Measurements from ENCODE around the gene SARS2.

SARS2 gene

GRCh38 chr19:38869836-38870607, 60.5 kb downstream of the SARS2 start:
- Histone ChIP-seq H3K4me3 (ENCODE audit: low read depth in 1 of 2, low read length in 2 of 2) (peak overlapping the region; percentile 60 to 71), H3K27me3 (ENCODE audit: low read depth, low read length) (no peaks in the 10 kb centered on the region), H3K9me3 (ENCODE audit: control insufficient read depth in 1 of 2, low read length in 2 of 2) (no peaks in the 10 kb centered on the region), H3K4me1 (ENCODE audit: control insufficient read depth in 1 of 2, insufficient read depth in 2 of 2, low read length in 2 of 2) (peaks cover 0 to 15% of the 10 kb centered on the region in 2 donors), H3K27ac (ENCODE audit: low read length) (no peak overlapping the region), H3K36me3 (ENCODE audit: control insufficient read depth in 1 of 2, insufficient read depth in 2 of 2, low read length in 2 of 2) (no peaks in the 10 kb centered on the region)

GRCh38 chr19:38869160-38869835, 61.3 kb downstream of the SARS2 start:
- Histone ChIP-seq H3K4me3 (ENCODE audit: low read depth in 1 of 2, low read length in 2 of 2) (peak overlapping the region; percentile 60 to 71), H3K9me3 (ENCODE audit: control insufficient read depth in 1 of 2, low read length in 2 of 2) (no peaks in the 10 kb centered on the region), H3K36me3 (ENCODE audit: control insufficient read depth in 1 of 2, insufficient read depth in 2 of 2, low read length in 2 of 2) (no peaks in the 10 kb centered on the region), H3K27ac (ENCODE audit: low read length) (no peak overlapping the region), H3K27me3 (ENCODE audit: low read depth, low read length) (no peaks in the 10 kb centered on the region), H3K4me1 (ENCODE audit: control insufficient read depth in 1 of 2, insufficient read depth in 2 of 2, low read length in 2 of 2) (peaks cover 0 to 15% of the 10 kb centered on the region in 2 donors)

- H3K27ac ChIP-seq (ENCODE audit: low read length): no peak overlapping the region
- no peaks in the 10 kb centered on the region for H3K36me3 ChIP-seq (ENCODE audit: control insufficient read depth in 1 of 2, insufficient read depth in 2 of 2, low read length in 2 of 2)
- H3K4me3 ChIP-seq (ENCODE audit: low read depth in 1 of 2, low read length in 2 of 2): no peak overlapping the region
- no peaks in the 10 kb centered on the region for H3K27me3 ChIP-seq (ENCODE audit: low read depth, low read length)
- H3K4me1 ChIP-seq (ENCODE audit: control insufficient read depth in 1 of 2, insufficient read depth in 2 of 2, low read length in 2 of 2): peaks cover 0 to 15% of the 10 kb centered on the region in 2 donors
- no peaks in the 10 kb centered on the region for H3K9me3 ChIP-seq (ENCODE audit: control insufficient read depth in 1 of 2, low read length in 2 of 2)
These were observed 62.0 kb downstream of the SARS2 start for GRCh38 chr19:38868551-38868950.

- H3K36me3 ChIP-seq (ENCODE audit: control insufficient read depth in 1 of 2, insufficient read depth in 2 of 2, low read length in 2 of 2): no peaks in the 10 kb centered on the region
These were observed 63.3 kb downstream of the SARS2 start for GRCh38 chr19:38867171-38867780.

More at GRCh38 chr19:38867171-38867780, 63.3 kb downstream of the SARS2 start:
- H3K27me3 ChIP-seq (ENCODE audit: low read depth, low read length): no peaks in the 10 kb centered on the region
- peaks cover 0 to 19% of the 10 kb centered on the region in 2 donors for H3K4me1 ChIP-seq (ENCODE audit: control insufficient read depth in 1 of 2, insufficient read depth in 2 of 2, low read length in 2 of 2)
- no peak overlapping the region for H3K27ac ChIP-seq (ENCODE audit: low read length)
- no peaks in the 10 kb centered on the region for H3K9me3 ChIP-seq (ENCODE audit: control insufficient read depth in 1 of 2, low read length in 2 of 2)
- H3K4me3 ChIP-seq (ENCODE audit: low read depth in 1 of 2, low read length in 2 of 2): no peak overlapping the region

Data from muscle layer of duodenum (tissue), 2 donors.